ENCODE data around the gene B3GALT6.

B3GALT6 gene

DNA sequence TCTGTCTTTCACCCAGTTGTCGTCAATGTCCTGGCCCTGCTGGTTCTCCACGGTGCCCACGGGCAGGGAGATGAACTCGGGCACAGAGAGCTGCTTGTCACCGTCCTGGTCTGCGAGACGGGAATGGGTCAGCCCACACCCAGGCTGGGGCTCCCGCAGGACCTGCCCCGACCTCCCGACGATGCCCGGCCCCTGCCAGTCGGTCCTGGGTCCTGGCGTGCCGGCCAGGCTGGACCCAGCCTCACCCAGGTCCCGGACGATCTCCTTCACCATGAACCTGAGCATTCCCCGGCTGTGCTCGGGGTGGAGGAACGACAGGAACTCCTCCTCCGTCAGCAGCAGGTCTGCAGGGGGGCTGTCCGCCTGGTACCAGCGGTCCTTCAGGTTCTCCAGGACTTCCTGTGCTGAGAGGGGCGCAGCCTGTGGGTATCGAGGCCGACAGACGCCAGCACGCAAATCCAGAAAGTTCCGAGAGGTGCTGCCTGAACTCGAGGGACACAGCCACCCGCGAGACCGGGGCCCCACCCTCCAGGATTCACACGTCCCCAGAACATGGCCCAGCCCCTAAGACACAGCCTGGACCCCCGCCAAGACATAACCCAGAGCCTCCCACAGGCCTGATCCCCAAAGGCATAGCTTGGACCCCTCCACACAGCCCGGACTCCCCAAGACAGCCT, 13.4 kb upstream of the B3GALT6 start:
- H3K4me3 ChIP-seq (ENCODE audit: severe bottlenecking), result no peak overlapping the region
- DNase-seq (ENCODE audit: low spot score) (no peak), ATAC-seq (ENCODE audit: low read depth) (no peak)
- TF ChIP-seq, protein P1, sequence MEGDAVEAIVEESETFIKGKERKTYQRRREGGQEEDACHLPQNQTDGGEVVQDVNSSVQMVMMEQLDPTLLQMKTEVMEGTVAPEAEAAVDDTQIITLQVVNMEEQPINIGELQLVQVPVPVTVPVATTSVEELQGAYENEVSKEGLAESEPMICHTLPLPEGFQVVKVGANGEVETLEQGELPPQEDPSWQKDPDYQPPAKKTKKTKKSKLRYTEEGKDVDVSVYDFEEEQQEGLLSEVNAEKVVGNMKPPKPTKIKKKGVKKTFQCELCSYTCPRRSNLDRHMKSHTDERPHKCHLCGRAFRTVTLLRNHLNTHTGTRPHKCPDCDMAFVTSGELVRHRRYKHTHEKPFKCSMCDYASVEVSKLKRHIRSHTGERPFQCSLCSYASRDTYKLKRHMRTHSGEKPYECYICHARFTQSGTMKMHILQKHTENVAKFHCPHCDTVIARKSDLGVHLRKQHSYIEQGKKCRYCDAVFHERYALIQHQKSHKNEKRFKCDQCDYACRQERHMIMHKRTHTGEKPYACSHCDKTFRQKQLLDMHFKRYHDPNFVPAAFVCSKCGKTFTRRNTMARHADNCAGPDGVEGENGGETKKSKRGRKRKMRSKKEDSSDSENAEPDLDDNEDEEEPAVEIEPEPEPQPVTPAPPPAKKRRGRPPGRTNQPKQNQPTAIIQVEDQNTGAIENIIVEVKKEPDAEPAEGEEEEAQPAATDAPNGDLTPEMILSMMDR (IDR thresholded peaks at IDR 0.05; ENCODE audit: poor library complexity, severe bottlenecking), result no peak
- H3K9me3 ChIP-seq (ENCODE audit: severe bottlenecking), result no peaks in the 10 kb centered on the region
- peaks cover 41% of the 10 kb centered on the region for H3K36me3 ChIP-seq (ENCODE audit: low read depth)
- peaks cover 6% of the 10 kb centered on the region for H3K4me1 ChIP-seq (ENCODE audit: insufficient read depth, poor library complexity, severe bottlenecking)
- no peak overlapping the region for H3K27ac ChIP-seq (ENCODE audit: poor library complexity, severe bottlenecking)
- H3K27me3 ChIP-seq (ENCODE audit: insufficient read depth, poor library complexity, severe bottlenecking), result no peaks in the 10 kb centered on the region

- TF ChIP-seq, protein P1 (IDR thresholded peaks at IDR 0.05; ENCODE audit: poor library complexity, severe bottlenecking), result no peak
- no peak overlapping the region for H3K27ac ChIP-seq (ENCODE audit: poor library complexity, severe bottlenecking)
- DNase-seq (ENCODE audit: low spot score) (no peak), ATAC-seq (ENCODE audit: low read depth) (no peak)
- H3K36me3 ChIP-seq (ENCODE audit: low read depth), result peaks cover 43% of the 10 kb centered on the region
- no peak overlapping the region for H3K4me3 ChIP-seq (ENCODE audit: severe bottlenecking)
- no peaks in the 10 kb centered on the region for H3K9me3 ChIP-seq (ENCODE audit: severe bottlenecking)
- no peaks in the 10 kb centered on the region for H3K27me3 ChIP-seq (ENCODE audit: insufficient read depth, poor library complexity, severe bottlenecking)
- peaks cover 6% of the 10 kb centered on the region for H3K4me1 ChIP-seq (ENCODE audit: insufficient read depth, poor library complexity, severe bottlenecking)
These were observed 12.7 kb upstream of the B3GALT6 start for GRCh38 chr1:1219341-1219740.

DNA sequence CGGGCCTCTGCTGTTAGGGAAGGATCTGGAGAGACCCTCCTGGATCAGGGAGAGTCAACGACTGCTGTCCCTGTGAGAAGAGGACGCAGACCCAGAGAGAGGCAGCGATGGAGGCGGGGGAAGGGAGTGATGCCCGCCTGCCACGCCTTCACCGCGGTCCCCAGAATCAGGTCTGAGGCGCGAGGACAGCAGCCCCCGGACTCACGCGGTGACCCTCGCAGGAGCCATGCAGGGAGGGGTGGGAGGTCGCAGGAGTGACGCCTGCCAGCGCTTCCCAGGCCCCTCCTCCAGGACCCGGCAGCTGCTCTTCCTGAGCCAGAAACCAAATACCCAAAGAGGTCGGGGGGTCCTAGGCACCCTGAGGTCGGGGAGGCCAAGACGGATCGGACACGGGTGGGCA, 11.8 kb upstream of the B3GALT6 start:
- Histone ChIP-seq H3K36me3 (ENCODE audit: low read depth) (peaks cover 52% of the 10 kb centered on the region), H3K4me1 (ENCODE audit: insufficient read depth, poor library complexity, severe bottlenecking) (peaks cover 6% of the 10 kb centered on the region), H3K27me3 (ENCODE audit: insufficient read depth, poor library complexity, severe bottlenecking) (no peaks in the 10 kb centered on the region), H3K27ac (ENCODE audit: poor library complexity, severe bottlenecking) (no peak overlapping the region), H3K9me3 (ENCODE audit: severe bottlenecking) (no peaks in the 10 kb centered on the region), H3K4me3 (ENCODE audit: severe bottlenecking) (no peak overlapping the region)
- ATAC-seq (ENCODE audit: low read depth) (no peak), DNase-seq (ENCODE audit: low spot score) (no peak)
- TF ChIP-seq, protein P1 (IDR thresholded peaks at IDR 0.05; ENCODE audit: poor library complexity, severe bottlenecking), result no peak

DNA sequence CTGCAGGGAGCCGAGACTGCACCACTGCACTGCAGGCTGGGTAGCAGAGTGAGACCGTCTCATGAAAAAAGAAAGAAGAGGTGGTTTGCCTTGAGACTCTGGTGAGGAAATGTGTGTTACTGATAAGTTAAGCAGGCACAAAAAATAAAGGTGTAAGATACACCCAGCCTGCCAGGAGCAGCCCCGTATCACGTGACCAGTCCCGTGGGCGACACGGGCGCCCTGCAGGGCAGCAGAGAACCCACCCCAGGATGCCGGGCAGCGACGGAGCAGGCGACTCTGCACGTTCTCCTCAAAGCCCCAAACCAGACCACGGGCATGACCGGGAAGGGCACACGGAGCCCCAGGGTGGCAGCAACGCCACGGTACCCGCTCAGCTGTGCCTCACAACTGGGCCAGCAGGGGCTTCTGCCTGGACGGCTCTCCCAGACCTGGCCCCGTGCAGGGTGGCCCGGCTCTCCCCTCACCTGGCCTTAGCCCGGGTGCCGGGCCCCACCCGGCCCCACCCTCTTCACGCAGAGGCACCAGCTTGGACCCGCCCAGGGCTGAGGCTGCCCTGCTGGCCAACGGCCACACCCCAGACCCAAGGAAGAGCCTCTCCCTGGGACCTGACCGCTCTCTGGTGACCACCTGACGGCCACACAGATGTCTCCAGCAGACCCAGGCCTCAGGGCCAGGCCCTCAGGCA, 10.0 kb upstream of the B3GALT6 start:
- Histone ChIP-seq H3K9me3 (ENCODE audit: severe bottlenecking) (no peaks in the 10 kb centered on the region), H3K27me3 (ENCODE audit: insufficient read depth, poor library complexity, severe bottlenecking) (no peaks in the 10 kb centered on the region), H3K36me3 (ENCODE audit: low read depth) (peaks cover 58% of the 10 kb centered on the region), H3K4me3 (ENCODE audit: severe bottlenecking) (no peak overlapping the region), H3K4me1 (ENCODE audit: insufficient read depth, poor library complexity, severe bottlenecking) (peaks cover 6% of the 10 kb centered on the region), H3K27ac (ENCODE audit: poor library complexity, severe bottlenecking) (no peak overlapping the region)
- TF ChIP-seq, protein P1 (IDR thresholded peaks at IDR 0.05; ENCODE audit: poor library complexity, severe bottlenecking), result no peak
- DNase-seq (ENCODE audit: low spot score) (no peak), ATAC-seq (ENCODE audit: low read depth) (no peak)

Measured in RWPE2 (cell line).